Tibial nerve (tissue), 4 donors: ENCODE measurements around the gene CAMSAP1.

Source experiments
- EP300 ChIP-seq, 2 donors: sonication (generic); formaldehyde crosslinking; IDR thresholded peaks; one replicate each; pipeline ENCODE4 v1.6.1; 2017; ENCODE audit warnings: antibody characterized with exemption in 2 of 2, mild to moderate bottlenecking in 1 of 2
- POLR2A ChIP-seq, 2 donors: fragments of 450-650 bp; IDR thresholded peaks; one replicate each; pipeline ENCODE4 v1.6.1; 2017; ENCODE audit warnings: antibody characterized with exemption in 2 of 2, mild to moderate bottlenecking in 2 of 2, moderate library complexity in 2 of 2
- TF ChIP-seq, protein P1 (sequence below), 5 experiments: fragments of 200-600 bp in 3 of 5; fragments of 450-650 bp in 2 of 5; sonication (generic) in 3 of 5; IDR thresholded peaks; one replicate each; pipeline ENCODE4 v1.5.1; 2016 to 2019; ENCODE audit warnings: antibody characterized with exemption in 5 of 5, mild to moderate bottlenecking in 3 of 5, moderate library complexity in 2 of 5

- TF ChIP-seq, protein P1, sequence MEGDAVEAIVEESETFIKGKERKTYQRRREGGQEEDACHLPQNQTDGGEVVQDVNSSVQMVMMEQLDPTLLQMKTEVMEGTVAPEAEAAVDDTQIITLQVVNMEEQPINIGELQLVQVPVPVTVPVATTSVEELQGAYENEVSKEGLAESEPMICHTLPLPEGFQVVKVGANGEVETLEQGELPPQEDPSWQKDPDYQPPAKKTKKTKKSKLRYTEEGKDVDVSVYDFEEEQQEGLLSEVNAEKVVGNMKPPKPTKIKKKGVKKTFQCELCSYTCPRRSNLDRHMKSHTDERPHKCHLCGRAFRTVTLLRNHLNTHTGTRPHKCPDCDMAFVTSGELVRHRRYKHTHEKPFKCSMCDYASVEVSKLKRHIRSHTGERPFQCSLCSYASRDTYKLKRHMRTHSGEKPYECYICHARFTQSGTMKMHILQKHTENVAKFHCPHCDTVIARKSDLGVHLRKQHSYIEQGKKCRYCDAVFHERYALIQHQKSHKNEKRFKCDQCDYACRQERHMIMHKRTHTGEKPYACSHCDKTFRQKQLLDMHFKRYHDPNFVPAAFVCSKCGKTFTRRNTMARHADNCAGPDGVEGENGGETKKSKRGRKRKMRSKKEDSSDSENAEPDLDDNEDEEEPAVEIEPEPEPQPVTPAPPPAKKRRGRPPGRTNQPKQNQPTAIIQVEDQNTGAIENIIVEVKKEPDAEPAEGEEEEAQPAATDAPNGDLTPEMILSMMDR (IDR thresholded peaks at IDR 0.05), result no peak
- TF ChIP-seq EP300 (IDR thresholded peaks at IDR 0.05) (no peak), POLR2A (IDR thresholded peaks at IDR 0.05) (no peak)
Observed at GRCh38 chr9:135821116-135821515, 86.2 kb downstream of the CAMSAP1 start.
